GM18868 (cell line): ENCODE data around the gene NELL2.
A peak's percentile ranks its signal among the peaks of the same experiment; 100 is the strongest.
"Not testable (repeated sequence)": the region's sequence is repeated elsewhere in the genome, so short reads cannot be mapped to it uniquely, and the experiment has no call there.

Experiments used
- ATAC-seq: cut with Tn5 transposase; IDR thresholded peaks from one replicate; pipeline ENCODE4 v1.9.1; 2021; ENCODE audit warnings: mild to moderate bottlenecking, moderate library complexity; ENCODE audit not compliant: unreplicated experiment

The NELL2 gene

GRCh38 chr12:44703182-44703910 lies 172.8 kb downstream of the NELL2 start:
- ATAC-seq, result no peak

GRCh38 chr12:44697511-44697910 lies 178.6 kb downstream of the NELL2 start:
- no peak for ATAC-seq

- ATAC-seq, result no peak
Observed at GRCh38 chr12:44696542-44696941, 179.6 kb downstream of the NELL2 start.

- ATAC-seq, result no peak
Observed at GRCh38 chr12:44694017-44694416, 182.1 kb downstream of the NELL2 start.

GRCh38 chr12:44689587-44689986 lies 186.5 kb downstream of the NELL2 start:
- ATAC-seq, result no peak

GRCh38 chr12:44686821-44687432 lies 189.2 kb downstream of the NELL2 start:
- not testable (repeated sequence) for ATAC-seq

- ATAC-seq, result no peak
Observed at GRCh38 chr12:44677724-44678123, 198.4 kb downstream of the NELL2 start.

GRCh38 chr12:44674875-44675274 lies 201.2 kb downstream of the NELL2 start:
- no peak for ATAC-seq

GRCh38 chr12:44673811-44674210 lies 202.3 kb downstream of the NELL2 start:
- no peak for ATAC-seq

GRCh38 chr12:44672042-44672441 lies 204.1 kb downstream of the NELL2 start:
- ATAC-seq, result no peak

- ATAC-seq, result no peak
Observed at GRCh38 chr12:44668443-44668842, 207.7 kb downstream of the NELL2 start.

GRCh38 chr12:44667461-44667860 lies 208.7 kb downstream of the NELL2 start:
- ATAC-seq, result no peak

- ATAC-seq, result no peak
Observed at GRCh38 chr12:44663291-44663690, 212.8 kb downstream of the NELL2 start.

- no peak for ATAC-seq
Observed at GRCh38 chr12:44655846-44656245, 220.3 kb downstream of the NELL2 start.

- no peak for ATAC-seq
Observed at GRCh38 chr12:44654646-44655639, 221.2 kb downstream of the NELL2 start.

- ATAC-seq, result no peak
Observed at GRCh38 chr12:44653861-44654527, 222.1 kb downstream of the NELL2 start.

GRCh38 chr12:44649693-44650092 lies 226.4 kb downstream of the NELL2 start:
- ATAC-seq, result no peak

GRCh38 chr12:44647917-44648690 lies 228.0 kb downstream of the NELL2 start:
- peak; percentile 41 for ATAC-seq

GRCh38 chr12:44640427-44641190 lies 235.5 kb downstream of the NELL2 start:
- no peak for ATAC-seq
